ENCODE results near the gene CENPB. TPM values are rescaled to one million over a fixed set of nuclear protein-coding genes. Genes with fewer than 3 reads are reported as not detected.

The CENPB gene
- polyA plus RNA-seq, 3 donors = 34.3 to 41.0 (median 38.6) TPM

Other genes starting within 250 kb of the CENPB start
- not detected for gene GFRA4, start 123.3 kb downstream of the CENPB start, polyA plus RNA-seq (ENCODE audit: insufficient read length in 3 of 3)
- gene ADAM33, start 104.7 kb downstream of the CENPB start, polyA plus RNA-seq (ENCODE audit: insufficient read length in 3 of 3) = 1 to 10 TPM; 3.9 to 5.1 (median 4.2) TPM
- gene SIGLEC1, start 74.1 kb downstream of the CENPB start, polyA plus RNA-seq (ENCODE audit: insufficient read length in 3 of 3) = under 1 TPM; 0.58 to 0.72 (median 0.60) TPM
- gene HSPA12B, start 54.1 kb downstream of the CENPB start, polyA plus RNA-seq (ENCODE audit: insufficient read length in 3 of 3) = 10 to 100 TPM; 12.8 to 13.1 (median 13.0) TPM
- gene ADISSP, start 19.0 kb downstream of the CENPB start, polyA plus RNA-seq (ENCODE audit: insufficient read length in 3 of 3) = 10 to 100 TPM; 18.0 to 23.7 (median 20.3) TPM
- gene SPEF1, start 5.3 kb downstream of the CENPB start, polyA plus RNA-seq (ENCODE audit: insufficient read length in 3 of 3) = 1 to 10 TPM; 1.3 to 2.0 (median 2.0) TPM
- gene CDC25B, start 9.6 kb upstream of the CENPB start, polyA plus RNA-seq (ENCODE audit: insufficient read length in 3 of 3) = 10 to 100 TPM; 28.9 to 34.5 (median 34.0) TPM
- 1 to 10 TPM; 8.1 to 9.3 (median 8.4) TPM for gene AP5S1, start 33.8 kb upstream of the CENPB start, polyA plus RNA-seq (ENCODE audit: insufficient read length in 3 of 3)
- gene MAVS, start 60.1 kb upstream of the CENPB start, polyA plus RNA-seq (ENCODE audit: insufficient read length in 3 of 3) = 10 to 100 TPM; 23.9 to 28.3 (median 25.2) TPM
- 10 to 100 TPM; 33.0 to 42.2 (median 39.7) TPM for gene PANK2, start 102.6 kb upstream of the CENPB start, polyA plus RNA-seq (ENCODE audit: insufficient read length in 3 of 3)
- 10 to 100 TPM; 19.7 to 21.4 (median 20.9) TPM for gene RNF24, start 228.8 kb upstream of the CENPB start, polyA plus RNA-seq (ENCODE audit: insufficient read length in 3 of 3)

All from right renal cortex interstitium (tissue), 3 donors.